ENCODE measurements around the gene WFDC1.

DNA sequence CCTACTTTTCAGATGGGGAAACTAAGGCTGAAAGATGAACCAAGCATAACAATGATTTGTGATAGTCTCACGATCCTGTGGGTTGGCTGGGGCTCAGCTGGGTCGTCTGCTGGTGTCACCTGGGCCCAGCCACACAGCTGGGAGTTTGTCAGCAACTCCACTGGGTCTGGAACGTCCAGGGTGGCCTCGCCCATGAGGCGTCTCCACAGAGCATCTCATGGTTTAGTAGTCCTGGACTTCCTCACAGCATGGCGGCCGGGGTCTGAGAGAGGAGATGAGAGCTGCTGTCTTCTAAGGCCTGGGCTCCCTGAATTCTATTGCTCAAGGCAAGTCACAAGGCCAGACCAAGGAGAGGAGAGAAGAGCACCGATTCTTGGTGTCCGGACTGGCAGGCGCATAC, 24.1 kb upstream of the WFDC1 start:
- TF ChIP-seq EZH2phosphoT487 (IDR thresholded peaks at IDR 0.05; ENCODE audit: borderline replicate concordance, low read depth): no peak
- TF ChIP-seq RAD21 (IDR thresholded peaks at IDR 0.05; ENCODE audit: low read length): no peak
- TF ChIP-seq, protein P1, sequence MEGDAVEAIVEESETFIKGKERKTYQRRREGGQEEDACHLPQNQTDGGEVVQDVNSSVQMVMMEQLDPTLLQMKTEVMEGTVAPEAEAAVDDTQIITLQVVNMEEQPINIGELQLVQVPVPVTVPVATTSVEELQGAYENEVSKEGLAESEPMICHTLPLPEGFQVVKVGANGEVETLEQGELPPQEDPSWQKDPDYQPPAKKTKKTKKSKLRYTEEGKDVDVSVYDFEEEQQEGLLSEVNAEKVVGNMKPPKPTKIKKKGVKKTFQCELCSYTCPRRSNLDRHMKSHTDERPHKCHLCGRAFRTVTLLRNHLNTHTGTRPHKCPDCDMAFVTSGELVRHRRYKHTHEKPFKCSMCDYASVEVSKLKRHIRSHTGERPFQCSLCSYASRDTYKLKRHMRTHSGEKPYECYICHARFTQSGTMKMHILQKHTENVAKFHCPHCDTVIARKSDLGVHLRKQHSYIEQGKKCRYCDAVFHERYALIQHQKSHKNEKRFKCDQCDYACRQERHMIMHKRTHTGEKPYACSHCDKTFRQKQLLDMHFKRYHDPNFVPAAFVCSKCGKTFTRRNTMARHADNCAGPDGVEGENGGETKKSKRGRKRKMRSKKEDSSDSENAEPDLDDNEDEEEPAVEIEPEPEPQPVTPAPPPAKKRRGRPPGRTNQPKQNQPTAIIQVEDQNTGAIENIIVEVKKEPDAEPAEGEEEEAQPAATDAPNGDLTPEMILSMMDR (IDR thresholded peaks at IDR 0.05): no peak
- TF ChIP-seq GABPA (IDR thresholded peaks at IDR 0.05; ENCODE audit: low read depth): no peak
- TF ChIP-seq EP300 (IDR thresholded peaks at IDR 0.05; ENCODE audit: borderline replicate concordance in 1 of 2, low read depth in 1 of 2, low read length in 1 of 2): no peak
- TF ChIP-seq, protein P2, sequence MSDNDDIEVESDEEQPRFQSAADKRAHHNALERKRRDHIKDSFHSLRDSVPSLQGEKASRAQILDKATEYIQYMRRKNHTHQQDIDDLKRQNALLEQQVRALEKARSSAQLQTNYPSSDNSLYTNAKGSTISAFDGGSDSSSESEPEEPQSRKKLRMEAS (IDR thresholded peaks at IDR 0.05; ENCODE audit: low read depth): no peak
- TF ChIP-seq CHD2 (IDR thresholded peaks at IDR 0.05; ENCODE audit: low read length, partially characterized antibody): no peak
- no peak for TF ChIP-seq YY1 (IDR thresholded peaks at IDR 0.05; ENCODE audit: low read depth)
- TF ChIP-seq SMC3 (IDR thresholded peaks at IDR 0.05; ENCODE audit: low read depth, low read length): no peak
